ENCODE data around the gene DEFB126.

GRCh38 chr20:184288-184687, 41.9 kb downstream of the DEFB126 start:
- TF ChIP-seq ZNF384 (IDR thresholded peaks at IDR 0.05) (no peak), FOXK2 (IDR thresholded peaks at IDR 0.05) (no peak), SP1 (IDR thresholded peaks at IDR 0.05) (no peak), SUZ12 (IDR thresholded peaks at IDR 0.05) (no peak), TARDBP (IDR thresholded peaks at IDR 0.05) (no peak), FOXM1 (IDR thresholded peaks at IDR 0.05; ENCODE audit: borderline replicate concordance) (no peak), NFRKB (IDR thresholded peaks at IDR 0.05) (no peak), ARNT (IDR thresholded peaks at IDR 0.05) (no peak), BHLHE40 (IDR thresholded peaks at IDR 0.05; ENCODE audit: borderline replicate concordance) (no peak), PKNOX1 (IDR thresholded peaks at IDR 0.05) (no peak), ELF4 (IDR thresholded peaks at IDR 0.05) (no peak)

Data from HEK293T (cell line).